ENCODE results near the gene NT5C1A. TPM values are rescaled to one million over a fixed set of nuclear protein-coding genes. Genes with fewer than 3 reads are reported as not detected.

Gene NT5C1A
- total RNA-seq, 1 donor from 2014 or later = not detected

- TF ChIP-seq, protein P1, sequence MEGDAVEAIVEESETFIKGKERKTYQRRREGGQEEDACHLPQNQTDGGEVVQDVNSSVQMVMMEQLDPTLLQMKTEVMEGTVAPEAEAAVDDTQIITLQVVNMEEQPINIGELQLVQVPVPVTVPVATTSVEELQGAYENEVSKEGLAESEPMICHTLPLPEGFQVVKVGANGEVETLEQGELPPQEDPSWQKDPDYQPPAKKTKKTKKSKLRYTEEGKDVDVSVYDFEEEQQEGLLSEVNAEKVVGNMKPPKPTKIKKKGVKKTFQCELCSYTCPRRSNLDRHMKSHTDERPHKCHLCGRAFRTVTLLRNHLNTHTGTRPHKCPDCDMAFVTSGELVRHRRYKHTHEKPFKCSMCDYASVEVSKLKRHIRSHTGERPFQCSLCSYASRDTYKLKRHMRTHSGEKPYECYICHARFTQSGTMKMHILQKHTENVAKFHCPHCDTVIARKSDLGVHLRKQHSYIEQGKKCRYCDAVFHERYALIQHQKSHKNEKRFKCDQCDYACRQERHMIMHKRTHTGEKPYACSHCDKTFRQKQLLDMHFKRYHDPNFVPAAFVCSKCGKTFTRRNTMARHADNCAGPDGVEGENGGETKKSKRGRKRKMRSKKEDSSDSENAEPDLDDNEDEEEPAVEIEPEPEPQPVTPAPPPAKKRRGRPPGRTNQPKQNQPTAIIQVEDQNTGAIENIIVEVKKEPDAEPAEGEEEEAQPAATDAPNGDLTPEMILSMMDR (IDR thresholded peaks at IDR 0.05; ENCODE audit: unreplicated experiment) = no peak
- no peak for DNase-seq (ENCODE audit: low spot score, unreplicated experiment)
- H3K4me1 Mint-ChIP-seq (ENCODE audit: low read depth) = peaks cover 12% of the 10 kb centered on the region
- no peak overlapping the region for H3K4me3 Mint-ChIP-seq (ENCODE audit: low read depth)
- no peak overlapping the region for H3K27ac Mint-ChIP-seq
- no peaks in the 10 kb centered on the region for H3K36me3 Mint-ChIP-seq (ENCODE audit: insufficient read depth)
- no peaks in the 10 kb centered on the region for H3K9me3 Mint-ChIP-seq (ENCODE audit: low read depth)
- H3K27me3 Mint-ChIP-seq = peaks cover 63% of the 10 kb centered on the region
Measured at GRCh38 chr1:39700348-39700747, 28.4 kb upstream of the NT5C1A start.

DNA sequence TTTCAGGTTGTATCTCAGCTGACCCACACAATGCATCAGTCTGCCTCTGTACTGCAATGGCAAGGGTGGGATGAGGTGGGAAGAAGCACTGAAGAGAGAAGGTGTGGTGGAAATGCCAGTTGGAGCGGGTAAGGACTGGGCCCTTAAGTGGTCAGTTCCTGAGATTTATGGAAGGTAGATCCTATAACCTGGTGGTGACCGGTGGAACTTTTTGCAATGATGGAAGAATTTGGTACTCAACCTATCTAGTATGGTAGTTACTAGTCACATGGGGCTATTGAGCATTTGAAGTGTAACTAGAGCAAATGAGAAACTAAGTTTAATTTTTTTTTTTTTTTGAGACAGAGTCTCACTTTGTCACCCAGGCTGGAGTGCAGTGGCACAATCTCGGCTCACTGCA, 27.5 kb upstream of the NT5C1A start:
- Mint-ChIP-seq H3K4me3 (ENCODE audit: low read depth) (no peak overlapping the region), H3K9me3 (ENCODE audit: low read depth) (no peaks in the 10 kb centered on the region), H3K27ac (no peak overlapping the region), H3K27me3 (peaks cover 68% of the 10 kb centered on the region), H3K36me3 (ENCODE audit: insufficient read depth) (no peaks in the 10 kb centered on the region), H3K4me1 (ENCODE audit: low read depth) (peaks cover 12% of the 10 kb centered on the region)
- no peak for DNase-seq (ENCODE audit: low spot score, unreplicated experiment)
- TF ChIP-seq, protein P1 (IDR thresholded peaks at IDR 0.05; ENCODE audit: unreplicated experiment) = no peak

GRCh38 chr1:39698568-39698967, 26.7 kb upstream of the NT5C1A start:
- no peaks in the 10 kb centered on the region for H3K9me3 Mint-ChIP-seq (ENCODE audit: low read depth)
- no peak for DNase-seq (ENCODE audit: low spot score, unreplicated experiment)
- TF ChIP-seq, protein P1 (IDR thresholded peaks at IDR 0.05; ENCODE audit: unreplicated experiment) = no peak
- H3K4me3 Mint-ChIP-seq (ENCODE audit: low read depth) = no peak overlapping the region
- H3K4me1 Mint-ChIP-seq (ENCODE audit: low read depth) = peaks cover 12% of the 10 kb centered on the region
- H3K27me3 Mint-ChIP-seq = peaks cover 75% of the 10 kb centered on the region
- no peaks in the 10 kb centered on the region for H3K36me3 Mint-ChIP-seq (ENCODE audit: insufficient read depth)
- no peak overlapping the region for H3K27ac Mint-ChIP-seq

DNA sequence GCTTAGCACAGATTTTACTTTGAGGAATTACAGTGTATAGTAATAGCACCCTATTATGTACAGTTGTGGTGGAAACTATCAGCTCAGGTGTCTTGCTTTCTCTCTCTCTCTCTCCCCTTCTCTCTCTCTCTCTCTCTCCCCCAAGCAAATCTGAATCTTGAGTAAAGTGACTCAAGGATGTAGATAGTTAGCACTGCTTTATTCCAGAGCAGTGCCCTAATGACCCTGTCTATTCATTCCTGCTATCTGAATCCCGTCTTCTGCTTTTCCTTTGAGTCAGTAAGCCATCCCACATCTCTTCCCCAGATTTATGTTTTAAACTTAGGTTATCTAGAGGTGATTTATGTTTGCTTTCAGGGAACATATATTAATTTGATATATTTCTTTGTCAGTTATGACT, 24.5 kb upstream of the NT5C1A start:
- no peak overlapping the region for H3K4me3 Mint-ChIP-seq (ENCODE audit: low read depth)
- DNase-seq (ENCODE audit: low spot score, unreplicated experiment) = no peak
- TF ChIP-seq, protein P1 (IDR thresholded peaks at IDR 0.05; ENCODE audit: unreplicated experiment) = no peak
- H3K4me1 Mint-ChIP-seq (ENCODE audit: low read depth) = peaks cover 12% of the 10 kb centered on the region
- H3K36me3 Mint-ChIP-seq (ENCODE audit: insufficient read depth) = no peaks in the 10 kb centered on the region
- peaks cover 77% of the 10 kb centered on the region for H3K27me3 Mint-ChIP-seq
- no peak overlapping the region for H3K27ac Mint-ChIP-seq
- H3K9me3 Mint-ChIP-seq (ENCODE audit: low read depth) = no peaks in the 10 kb centered on the region

GRCh38 chr1:39695016-39695415, 23.1 kb upstream of the NT5C1A start:
- no peak for DNase-seq (ENCODE audit: low spot score, unreplicated experiment)
- no peak overlapping the region for H3K4me3 Mint-ChIP-seq (ENCODE audit: low read depth)
- no peak overlapping the region for H3K27ac Mint-ChIP-seq
- TF ChIP-seq, protein P1 (IDR thresholded peaks at IDR 0.05; ENCODE audit: unreplicated experiment) = no peak
- no peaks in the 10 kb centered on the region for H3K9me3 Mint-ChIP-seq (ENCODE audit: low read depth)
- H3K27me3 Mint-ChIP-seq = peaks cover 80% of the 10 kb centered on the region
- peaks cover 3% of the 10 kb centered on the region for H3K4me1 Mint-ChIP-seq (ENCODE audit: low read depth)
- no peaks in the 10 kb centered on the region for H3K36me3 Mint-ChIP-seq (ENCODE audit: insufficient read depth)
